ENCODE results near the gene EHMT2. TPM values are rescaled to one million over a fixed set of nuclear protein-coding genes. Genes with fewer than 3 reads are reported as not detected.
"Not testable (repeated sequence)": the region's sequence is repeated elsewhere in the genome, so short reads cannot be mapped to it uniquely, and the experiment has no call there.

EHMT2 gene
- polyA plus RNA-seq, 1 donor (not counting 4 experiments of a cell fraction or from before 2014, with no cell fraction given), result 17.7 TPM

- TF ChIP-seq EZH2 (IDR thresholded peaks at IDR 0.05; ENCODE audit: low read length) (no peak), CTCF (optimal IDR thresholded peaks at IDR 0.05 in 1 of 3, IDR thresholded peaks at IDR 0.05 in 1 of 3, conservative IDR thresholded peaks at IDR 0.05 in 1 of 3; ENCODE audit: extremely low read depth in 1 of 3, insufficient read depth in 2 of 3, low read length in 3 of 3) (no peak)
- no peak overlapping the region for H3K4me2 ChIP-seq (ENCODE audit: control insufficient read depth, extremely low read depth, insufficient read depth, low read depth, low read length)
- H3K79me2 ChIP-seq (ENCODE audit: control insufficient read depth, insufficient read depth, low read length), result no peaks in the 10 kb centered on the region
- H3K4me1 ChIP-seq (ENCODE audit: control insufficient read depth, extremely low read depth, insufficient read depth, low read length), result no peaks in the 10 kb centered on the region
- DNase-seq (ENCODE audit: low read depth, low spot score), result no peak
- H2AFZ ChIP-seq (ENCODE audit: control insufficient read depth, low read length), result no peak overlapping the region
- no peaks in the 10 kb centered on the region for H3K9me3 ChIP-seq (ENCODE audit: control insufficient read depth, low read depth, low read length)
- H3K36me3 ChIP-seq (ENCODE audit: control insufficient read depth in 2 of 2, extremely low read depth in 1 of 2, insufficient read depth in 2 of 2, low read length in 2 of 2), result no peaks in the 10 kb centered on the region
- H3K9ac ChIP-seq (ENCODE audit: control insufficient read depth, extremely low read depth, insufficient read depth, low read length), result no peak overlapping the region
- H3K9me1 ChIP-seq (ENCODE audit: control insufficient read depth, extremely low read depth, insufficient read depth, low read length), result no peaks in the 10 kb centered on the region
- FAIRE-seq, result no peak
- dilution Hi-C loops (cut with MboI; ENCODE audit: extremely low pct_ligation_motif_present, low sequenced_read_pairs), result no loop called here
- no peaks in the 10 kb centered on the region for H4K20me1 ChIP-seq (ENCODE audit: control insufficient read depth, extremely low read depth, insufficient read depth, low read length)
- H3K4me3 ChIP-seq (ENCODE audit: control insufficient read depth in 2 of 3, extremely low read depth in 1 of 3, insufficient read depth in 2 of 3, low read depth in 1 of 3, low read length in 3 of 3), result no peak overlapping the region
- H3K27ac ChIP-seq (ENCODE audit: control insufficient read depth, insufficient read depth, low read length), result no peak overlapping the region
- H3K27me3 ChIP-seq (ENCODE audit: control insufficient read depth, extremely low read depth, insufficient read depth, low read length), result peaks cover 11% of the 10 kb centered on the region
Observed at GRCh38 chr6:31935021-31935420, 37.5 kb upstream of the EHMT2 start.

- DNase-seq (ENCODE audit: low read depth, low spot score) (no peak), FAIRE-seq (no peak)
- dilution Hi-C loops (cut with MboI; ENCODE audit: extremely low pct_ligation_motif_present, low sequenced_read_pairs), result no loop called here
- no peaks in the 10 kb centered on the region for H4K20me1 ChIP-seq (ENCODE audit: control insufficient read depth, extremely low read depth, insufficient read depth, low read length)
- H2AFZ ChIP-seq (ENCODE audit: control insufficient read depth, low read length), result no peak overlapping the region
- no peak overlapping the region for H3K4me2 ChIP-seq (ENCODE audit: control insufficient read depth, extremely low read depth, insufficient read depth, low read depth, low read length)
- H3K9ac ChIP-seq (ENCODE audit: control insufficient read depth, extremely low read depth, insufficient read depth, low read length), result no peak overlapping the region
- H3K79me2 ChIP-seq (ENCODE audit: control insufficient read depth, insufficient read depth, low read length), result no peaks in the 10 kb centered on the region
- H3K4me3 ChIP-seq (ENCODE audit: control insufficient read depth in 2 of 3, extremely low read depth in 1 of 3, insufficient read depth in 2 of 3, low read depth in 1 of 3, low read length in 3 of 3), result no peak overlapping the region
- H3K27ac ChIP-seq (ENCODE audit: control insufficient read depth, insufficient read depth, low read length), result no peak overlapping the region
- H3K4me1 ChIP-seq (ENCODE audit: control insufficient read depth, extremely low read depth, insufficient read depth, low read length), result no peaks in the 10 kb centered on the region
- peaks cover 11% of the 10 kb centered on the region for H3K27me3 ChIP-seq (ENCODE audit: control insufficient read depth, extremely low read depth, insufficient read depth, low read length)
- no peaks in the 10 kb centered on the region for H3K9me1 ChIP-seq (ENCODE audit: control insufficient read depth, extremely low read depth, insufficient read depth, low read length)
- TF ChIP-seq CTCF (optimal IDR thresholded peaks at IDR 0.05 in 1 of 3, IDR thresholded peaks at IDR 0.05 in 1 of 3, conservative IDR thresholded peaks at IDR 0.05 in 1 of 3; ENCODE audit: extremely low read depth in 1 of 3, insufficient read depth in 2 of 3, low read length in 3 of 3), result no peak
- TF ChIP-seq EZH2 (IDR thresholded peaks at IDR 0.05; ENCODE audit: low read length), result no peak
- H3K36me3 ChIP-seq (ENCODE audit: control insufficient read depth in 2 of 2, extremely low read depth in 1 of 2, insufficient read depth in 2 of 2, low read length in 2 of 2), result no peaks in the 10 kb centered on the region
- H3K9me3 ChIP-seq (ENCODE audit: control insufficient read depth, low read depth, low read length), result no peaks in the 10 kb centered on the region
Observed at GRCh38 chr6:31933537-31933936, 36.0 kb upstream of the EHMT2 start.

GRCh38 chr6:31932137-31932536 lies 34.6 kb upstream of the EHMT2 start:
- H2AFZ ChIP-seq (ENCODE audit: control insufficient read depth, low read length); H3K9me3 ChIP-seq (ENCODE audit: control insufficient read depth, low read depth, low read length); FAIRE-seq; H3K4me1 ChIP-seq (ENCODE audit: control insufficient read depth, extremely low read depth, insufficient read depth, low read length); H3K9ac ChIP-seq (ENCODE audit: control insufficient read depth, extremely low read depth, insufficient read depth, low read length); H3K79me2 ChIP-seq (ENCODE audit: control insufficient read depth, insufficient read depth, low read length); H3K27ac ChIP-seq (ENCODE audit: control insufficient read depth, insufficient read depth, low read length); H3K4me2 ChIP-seq (ENCODE audit: control insufficient read depth, extremely low read depth, insufficient read depth, low read depth, low read length); dilution Hi-C loops (cut with MboI; ENCODE audit: extremely low pct_ligation_motif_present, low sequenced_read_pairs); H4K20me1 ChIP-seq (ENCODE audit: control insufficient read depth, extremely low read depth, insufficient read depth, low read length); H3K9me1 ChIP-seq (ENCODE audit: control insufficient read depth, extremely low read depth, insufficient read depth, low read length); H3K4me3 ChIP-seq (ENCODE audit: control insufficient read depth in 2 of 3, extremely low read depth in 1 of 3, insufficient read depth in 2 of 3, low read depth in 1 of 3, low read length in 3 of 3); H3K36me3 ChIP-seq (ENCODE audit: control insufficient read depth in 2 of 2, extremely low read depth in 1 of 2, insufficient read depth in 2 of 2, low read length in 2 of 2); DNase-seq (ENCODE audit: low read depth, low spot score): not testable (repeated sequence)
- H3K27me3 ChIP-seq (ENCODE audit: control insufficient read depth, extremely low read depth, insufficient read depth, low read length), result peaks cover 18% of the 10 kb centered on the region
